HFFc6 (cell line): Measurements from ENCODE around the gene FLNB. TPM values are rescaled to one million over a fixed set of nuclear protein-coding genes. Genes with fewer than 3 reads are reported as not detected.

ENCODE experiments used
- DNase-seq: peaks from one replicate; pipeline ENCODE4 v3.0.0-alpha.2; 2018
- H3K27ac Mint-ChIP-seq: 2 replicates; pipeline ENCODE4 v1.8.0; 2020; ENCODE audit warnings: mild to moderate bottlenecking, mixed read lengths
- H3K27me3 Mint-ChIP-seq: 2 replicates; pipeline ENCODE4 v1.8.0; 2021; ENCODE audit warnings: mild to moderate bottlenecking, moderate library complexity, mixed read lengths; ENCODE audit not compliant: insufficient read depth
- H3K36me3 Mint-ChIP-seq: 2 replicates; pipeline ENCODE4 v1.8.0; 2021; ENCODE audit warnings: low read depth, mixed read lengths
- H3K4me1 Mint-ChIP-seq: 2 replicates; pipeline ENCODE4 v1.8.0; 2020; ENCODE audit warnings: low read depth, mixed read lengths
- H3K4me3 Mint-ChIP-seq: 2 replicates; pipeline ENCODE4 v1.8.0; 2020; ENCODE audit warnings: mild to moderate bottlenecking, moderate library complexity, mixed read lengths
- H3K9me3 Mint-ChIP-seq: 2 replicates; pipeline ENCODE4 v1.8.0; 2020; ENCODE audit warnings: mild to moderate bottlenecking, mixed read lengths
- long read RNA-seq: library from polyadenylated mRNA; unstranded; transcript quantifications from one replicate; pipeline ENCODE4 v2.0.0, GENCODE V29; 2019
- total RNA-seq, 6 experiments: library from RNA; stranded (reverse); fragmentation: NEBNext Ultra II Directional; extraction: Animal tissue kit (Norgen Biotek cat#: 25700); gene quantifications; 2 replicates in 1 of 6; 3 replicates in 5 of 6; pipeline ENCODE4 v1.2.3, GENCODE V29; 2021
- TF ChIP-seq, protein P1 (sequence below): fragments of 200-600 bp; sonication (generic); IDR thresholded peaks from 2 replicates; pipeline ENCODE4 v1.5.0; 2021; ENCODE audit warnings: antibody characterized with exemption, mild to moderate bottlenecking

Gene FLNB, protein sequence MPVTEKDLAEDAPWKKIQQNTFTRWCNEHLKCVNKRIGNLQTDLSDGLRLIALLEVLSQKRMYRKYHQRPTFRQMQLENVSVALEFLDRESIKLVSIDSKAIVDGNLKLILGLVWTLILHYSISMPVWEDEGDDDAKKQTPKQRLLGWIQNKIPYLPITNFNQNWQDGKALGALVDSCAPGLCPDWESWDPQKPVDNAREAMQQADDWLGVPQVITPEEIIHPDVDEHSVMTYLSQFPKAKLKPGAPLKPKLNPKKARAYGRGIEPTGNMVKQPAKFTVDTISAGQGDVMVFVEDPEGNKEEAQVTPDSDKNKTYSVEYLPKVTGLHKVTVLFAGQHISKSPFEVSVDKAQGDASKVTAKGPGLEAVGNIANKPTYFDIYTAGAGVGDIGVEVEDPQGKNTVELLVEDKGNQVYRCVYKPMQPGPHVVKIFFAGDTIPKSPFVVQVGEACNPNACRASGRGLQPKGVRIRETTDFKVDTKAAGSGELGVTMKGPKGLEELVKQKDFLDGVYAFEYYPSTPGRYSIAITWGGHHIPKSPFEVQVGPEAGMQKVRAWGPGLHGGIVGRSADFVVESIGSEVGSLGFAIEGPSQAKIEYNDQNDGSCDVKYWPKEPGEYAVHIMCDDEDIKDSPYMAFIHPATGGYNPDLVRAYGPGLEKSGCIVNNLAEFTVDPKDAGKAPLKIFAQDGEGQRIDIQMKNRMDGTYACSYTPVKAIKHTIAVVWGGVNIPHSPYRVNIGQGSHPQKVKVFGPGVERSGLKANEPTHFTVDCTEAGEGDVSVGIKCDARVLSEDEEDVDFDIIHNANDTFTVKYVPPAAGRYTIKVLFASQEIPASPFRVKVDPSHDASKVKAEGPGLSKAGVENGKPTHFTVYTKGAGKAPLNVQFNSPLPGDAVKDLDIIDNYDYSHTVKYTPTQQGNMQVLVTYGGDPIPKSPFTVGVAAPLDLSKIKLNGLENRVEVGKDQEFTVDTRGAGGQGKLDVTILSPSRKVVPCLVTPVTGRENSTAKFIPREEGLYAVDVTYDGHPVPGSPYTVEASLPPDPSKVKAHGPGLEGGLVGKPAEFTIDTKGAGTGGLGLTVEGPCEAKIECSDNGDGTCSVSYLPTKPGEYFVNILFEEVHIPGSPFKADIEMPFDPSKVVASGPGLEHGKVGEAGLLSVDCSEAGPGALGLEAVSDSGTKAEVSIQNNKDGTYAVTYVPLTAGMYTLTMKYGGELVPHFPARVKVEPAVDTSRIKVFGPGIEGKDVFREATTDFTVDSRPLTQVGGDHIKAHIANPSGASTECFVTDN (N-terminal part only)
- 100 to 1,000 TPM in 3 of 6 experiments, 10 to 100 TPM in 3; 93.8 to 117 (median 98.7) TPM for total RNA-seq
- long read RNA-seq, partial matches to known transcripts, result 22 of 33 reads
- long read RNA-seq, other reads (novel, unspliced or antisense), result 11 of 33 reads

DNA sequence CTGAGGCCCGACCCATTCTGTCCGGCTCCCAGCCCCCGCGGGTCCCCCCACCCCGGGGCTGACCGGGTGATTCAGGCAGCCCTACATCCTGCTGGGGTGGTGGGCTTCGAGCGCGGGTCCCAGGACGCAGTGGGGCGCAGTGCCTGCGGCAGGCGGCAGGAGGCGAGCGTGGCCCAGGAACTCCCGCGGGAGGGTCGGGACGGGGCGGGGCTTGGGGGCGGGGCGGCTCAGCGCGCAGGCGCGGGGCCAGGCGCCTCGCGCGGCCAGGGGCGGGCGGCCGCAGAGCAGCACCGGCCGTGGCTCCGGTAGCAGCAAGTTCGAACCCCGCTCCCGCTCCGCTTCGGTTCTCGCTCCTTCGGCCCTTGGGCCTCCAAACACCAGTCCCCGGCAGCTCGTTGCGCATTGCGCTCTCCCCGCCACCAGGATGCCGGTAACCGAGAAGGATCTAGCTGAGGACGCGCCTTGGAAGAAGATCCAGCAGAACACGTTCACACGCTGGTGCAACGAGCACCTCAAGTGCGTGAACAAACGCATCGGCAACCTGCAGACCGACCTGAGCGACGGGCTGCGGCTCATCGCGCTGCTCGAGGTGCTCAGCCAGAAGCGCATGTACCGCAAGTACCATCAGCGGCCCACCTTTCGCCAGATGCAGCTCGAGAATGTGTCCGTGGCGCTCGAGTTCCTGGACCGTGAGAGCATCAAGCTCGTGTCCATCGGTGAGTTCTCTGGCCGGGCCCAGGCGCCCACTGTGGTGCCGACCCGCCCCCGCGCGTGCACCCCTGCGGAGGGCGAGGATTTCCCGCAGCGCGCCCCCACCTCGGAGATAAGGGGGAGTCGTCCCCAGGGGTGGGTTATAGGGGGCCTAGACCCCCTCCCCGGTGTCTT is at the start of gene FLNB:
Gene FLNB (plus strand): TSS at position 282 of the 885 bp plus-strand sequence. CDS start 143 bp downstream, at position 425.
- Mint-ChIP-seq H3K4me1 (peaks cover 67% of the 10 kb centered on the region), H3K27ac (peak within 1 kb of the TSS; percentile 82), H3K27me3 (peaks cover 3% of the 10 kb centered on the region; the same call in 1 of the 2 replicates), H3K36me3 (peaks cover 6% of the 10 kb centered on the region; the same call in 1 of the 2 replicates), H3K4me3 (peak within 1 kb of the TSS; percentile 91), H3K9me3 (no peaks in the 10 kb centered on the region)
- DNase-seq, result peak; percentile 37
- TF ChIP-seq, protein P1, sequence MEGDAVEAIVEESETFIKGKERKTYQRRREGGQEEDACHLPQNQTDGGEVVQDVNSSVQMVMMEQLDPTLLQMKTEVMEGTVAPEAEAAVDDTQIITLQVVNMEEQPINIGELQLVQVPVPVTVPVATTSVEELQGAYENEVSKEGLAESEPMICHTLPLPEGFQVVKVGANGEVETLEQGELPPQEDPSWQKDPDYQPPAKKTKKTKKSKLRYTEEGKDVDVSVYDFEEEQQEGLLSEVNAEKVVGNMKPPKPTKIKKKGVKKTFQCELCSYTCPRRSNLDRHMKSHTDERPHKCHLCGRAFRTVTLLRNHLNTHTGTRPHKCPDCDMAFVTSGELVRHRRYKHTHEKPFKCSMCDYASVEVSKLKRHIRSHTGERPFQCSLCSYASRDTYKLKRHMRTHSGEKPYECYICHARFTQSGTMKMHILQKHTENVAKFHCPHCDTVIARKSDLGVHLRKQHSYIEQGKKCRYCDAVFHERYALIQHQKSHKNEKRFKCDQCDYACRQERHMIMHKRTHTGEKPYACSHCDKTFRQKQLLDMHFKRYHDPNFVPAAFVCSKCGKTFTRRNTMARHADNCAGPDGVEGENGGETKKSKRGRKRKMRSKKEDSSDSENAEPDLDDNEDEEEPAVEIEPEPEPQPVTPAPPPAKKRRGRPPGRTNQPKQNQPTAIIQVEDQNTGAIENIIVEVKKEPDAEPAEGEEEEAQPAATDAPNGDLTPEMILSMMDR, result peak; percentile 79

DNA sequence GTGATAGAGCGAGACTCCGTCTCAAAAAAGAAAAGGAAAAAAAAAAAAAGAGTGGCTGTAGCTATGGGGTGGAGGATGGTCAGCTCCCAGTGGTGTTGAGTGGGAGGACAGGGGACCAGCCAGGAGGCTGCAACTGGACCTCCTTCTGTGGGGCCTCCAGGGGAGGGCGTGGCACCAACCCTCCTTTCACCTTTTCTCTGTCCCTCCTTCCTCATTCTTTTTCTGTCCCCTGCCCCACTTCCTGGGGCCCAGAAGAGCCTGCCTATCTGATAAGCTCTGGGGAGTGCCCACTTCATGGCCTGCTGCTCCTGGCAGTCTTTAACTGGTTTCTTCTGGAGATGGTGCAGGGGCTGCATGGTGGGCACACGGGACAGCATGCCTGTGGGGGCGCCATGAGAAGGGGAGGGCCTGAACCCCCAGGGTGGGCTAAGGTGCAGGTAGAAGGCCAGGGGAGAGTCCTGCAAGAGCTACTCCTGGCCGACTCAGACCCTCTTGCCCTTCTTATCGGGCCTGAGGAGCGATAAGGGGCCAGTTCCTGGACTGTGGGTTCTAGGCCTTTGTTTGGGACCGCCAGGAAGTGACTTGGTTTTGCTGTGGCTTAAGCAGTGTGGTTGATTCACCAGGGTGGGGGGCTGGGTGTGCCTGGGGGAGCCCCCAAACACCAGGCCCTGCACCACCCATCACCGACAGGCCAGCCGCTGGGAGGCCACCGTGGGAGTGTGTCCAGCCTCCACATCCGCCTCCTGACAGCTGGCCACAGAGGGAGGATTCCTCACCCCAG is 49.4 kb upstream of the FLNB start:
- TF ChIP-seq, protein P1, result no peak
- peaks cover 2% of the 10 kb centered on the region; the same call in 1 of the 2 replicates for H3K27me3 Mint-ChIP-seq
- H3K4me1 Mint-ChIP-seq, result peaks cover 38% of the 10 kb centered on the region
- no peaks in the 10 kb centered on the region for H3K9me3 Mint-ChIP-seq
- DNase-seq, result no peak
- H3K27ac Mint-ChIP-seq, result no peak overlapping the region; the same call in 1 of the 2 replicates
- no peaks in the 10 kb centered on the region for H3K36me3 Mint-ChIP-seq
- H3K4me3 Mint-ChIP-seq, result no peak overlapping the region

DNA sequence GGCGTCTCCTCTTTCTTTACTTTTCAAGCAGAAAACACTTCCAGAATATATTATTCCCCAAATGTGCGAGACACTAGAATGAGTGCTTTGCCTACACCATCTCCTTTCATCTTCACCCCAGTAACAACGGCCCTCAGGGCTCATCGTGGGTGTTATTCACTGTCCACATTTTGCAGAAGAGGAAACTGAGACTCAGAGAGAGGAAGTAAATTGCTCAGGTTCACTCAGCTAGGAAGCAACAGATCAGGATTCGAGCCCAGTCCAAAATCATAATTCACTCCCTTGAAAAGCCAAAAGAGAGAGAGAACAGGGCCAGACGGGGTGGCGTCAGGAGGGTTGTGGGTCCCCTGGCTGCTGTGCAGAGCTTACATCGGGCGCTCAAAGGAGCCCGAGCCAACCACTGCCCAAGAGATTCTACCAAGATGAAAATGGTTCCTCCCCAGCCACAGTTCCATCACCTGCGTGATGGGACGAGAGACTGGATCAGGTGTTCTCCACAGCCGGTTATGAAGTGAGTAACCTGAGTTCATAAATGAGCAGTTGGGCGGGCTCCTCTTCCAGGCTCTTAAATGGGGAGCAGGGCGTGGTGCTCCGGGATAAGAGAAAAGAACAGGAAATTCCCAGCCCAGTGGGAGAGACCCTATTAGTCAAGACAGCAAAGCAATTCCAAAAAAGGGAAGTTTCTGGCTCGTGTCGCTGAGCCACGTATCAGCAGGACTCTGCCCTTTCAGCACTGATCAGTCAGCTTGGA is 48.6 kb upstream of the FLNB start:
- H3K9me3 Mint-ChIP-seq, result no peaks in the 10 kb centered on the region
- DNase-seq, result no peak
- H3K4me3 Mint-ChIP-seq, result no peak overlapping the region
- peaks cover 38% of the 10 kb centered on the region for H3K4me1 Mint-ChIP-seq
- H3K27me3 Mint-ChIP-seq, result peaks cover 2% of the 10 kb centered on the region; the same call in 1 of the 2 replicates
- H3K36me3 Mint-ChIP-seq, result no peaks in the 10 kb centered on the region
- no peak overlapping the region for H3K27ac Mint-ChIP-seq
- TF ChIP-seq, protein P1, result no peak

DNA sequence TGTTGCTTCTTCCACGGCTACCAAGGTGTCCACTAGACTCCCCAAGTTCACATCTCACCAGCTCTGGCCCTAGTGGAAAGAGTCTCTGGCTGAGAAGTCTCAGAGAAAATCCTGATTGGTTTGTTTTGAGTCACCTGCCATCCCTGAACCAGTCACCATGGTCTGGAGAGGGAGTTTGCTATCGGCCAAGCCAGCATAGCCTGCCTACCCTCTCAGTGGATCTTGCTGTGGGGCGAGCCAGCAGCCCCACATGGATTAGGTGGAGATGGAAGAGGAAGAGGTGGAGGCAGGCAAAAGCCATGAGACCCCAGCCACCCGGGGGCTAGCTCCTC is 48.1 kb upstream of the FLNB start:
- Mint-ChIP-seq H3K27me3 (peaks cover 2% of the 10 kb centered on the region; the same call in 1 of the 2 replicates), H3K36me3 (no peaks in the 10 kb centered on the region), H3K27ac (no peak overlapping the region), H3K4me3 (no peak overlapping the region), H3K4me1 (peaks cover 38% of the 10 kb centered on the region), H3K9me3 (no peaks in the 10 kb centered on the region)
- TF ChIP-seq, protein P1, result no peak
- DNase-seq, result no peak
